ENCODE data around the gene RSRC1.
"Not testable (repeated sequence)": the region's sequence is repeated elsewhere in the genome, so short reads cannot be mapped to it uniquely, and the experiment has no call there.

The RSRC1 gene

DNA sequence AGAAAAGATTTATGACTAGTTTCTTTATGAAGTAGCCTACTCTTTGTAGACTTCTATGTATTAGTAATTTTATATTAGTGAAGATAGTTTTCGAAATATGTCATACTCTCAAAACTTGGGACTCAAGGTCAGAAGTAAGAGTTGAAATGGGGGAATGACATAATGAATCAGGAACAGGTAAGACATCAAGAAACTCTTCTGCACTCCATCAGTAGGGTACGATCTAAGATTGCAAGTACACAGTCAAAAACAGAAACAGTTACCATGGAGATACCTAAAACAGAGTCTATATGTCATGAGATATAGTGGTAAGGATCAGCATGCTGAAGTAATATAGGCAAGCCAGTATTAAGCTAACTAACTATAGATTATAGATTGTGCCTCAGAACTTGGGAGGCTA lies 274.1 kb downstream of the RSRC1 start:
- no peak for DNase-seq (ENCODE audit: low read depth, low spot score)

DNA sequence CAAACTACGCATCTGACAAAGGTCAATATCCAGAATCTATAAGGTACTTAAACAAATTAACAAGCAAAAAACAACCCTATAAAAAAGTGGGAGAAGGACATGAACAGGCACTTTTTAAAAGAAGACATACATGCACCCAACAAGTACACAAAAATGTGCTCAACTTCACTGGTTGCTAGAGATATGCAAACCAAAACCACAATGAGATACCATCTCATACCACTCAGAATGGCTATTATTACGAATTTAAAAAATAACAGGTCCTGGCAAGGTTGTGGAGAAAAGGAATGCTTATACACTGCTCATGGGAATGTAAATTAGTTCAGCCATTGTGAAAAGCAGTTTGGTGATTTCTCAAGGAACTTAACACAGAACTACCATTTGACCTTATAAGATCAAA lies 285.5 kb downstream of the RSRC1 start:
- DNase-seq (ENCODE audit: low read depth, low spot score) = peak; percentile 25

DNA sequence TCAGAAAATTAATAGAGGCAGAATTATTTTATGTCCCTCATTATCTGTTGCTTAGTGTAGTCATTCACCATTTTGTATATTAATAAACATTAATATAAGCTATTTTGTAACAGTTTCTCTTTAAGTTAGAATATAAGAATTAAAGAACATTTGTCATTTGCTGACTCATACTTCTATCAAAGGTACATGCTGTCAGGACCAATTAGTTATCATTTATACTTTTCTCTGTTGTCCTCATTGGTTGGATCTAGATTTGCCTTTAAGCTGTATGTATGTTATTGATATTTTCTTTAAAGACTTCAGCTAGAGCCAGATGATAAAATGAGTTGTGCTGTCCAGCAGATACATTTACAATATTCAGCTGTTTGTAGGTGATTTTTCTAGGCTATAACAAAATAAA lies 292.7 kb downstream of the RSRC1 start:
- DNase-seq (ENCODE audit: low read depth, low spot score) = no peak

DNA sequence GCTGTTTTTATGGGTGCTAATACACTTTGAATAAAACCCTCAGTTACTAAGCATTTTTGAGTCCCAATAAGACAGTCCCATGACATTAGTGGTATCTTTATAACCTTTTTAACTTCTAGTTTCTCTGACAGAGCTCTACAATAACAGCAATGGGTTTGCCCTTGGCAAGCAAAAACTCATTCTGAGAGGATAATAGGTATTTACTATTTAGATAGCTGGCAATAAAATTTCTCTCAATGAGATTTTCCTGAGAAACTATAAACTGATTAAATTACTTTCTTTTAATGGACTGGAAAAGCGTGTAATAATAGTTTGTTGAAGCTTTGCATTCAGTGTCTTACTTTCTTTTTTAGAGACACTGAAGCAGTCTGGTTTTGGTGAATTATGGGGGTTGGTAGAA lies 293.1 kb downstream of the RSRC1 start:
- no peak for DNase-seq (ENCODE audit: low read depth, low spot score)

DNA sequence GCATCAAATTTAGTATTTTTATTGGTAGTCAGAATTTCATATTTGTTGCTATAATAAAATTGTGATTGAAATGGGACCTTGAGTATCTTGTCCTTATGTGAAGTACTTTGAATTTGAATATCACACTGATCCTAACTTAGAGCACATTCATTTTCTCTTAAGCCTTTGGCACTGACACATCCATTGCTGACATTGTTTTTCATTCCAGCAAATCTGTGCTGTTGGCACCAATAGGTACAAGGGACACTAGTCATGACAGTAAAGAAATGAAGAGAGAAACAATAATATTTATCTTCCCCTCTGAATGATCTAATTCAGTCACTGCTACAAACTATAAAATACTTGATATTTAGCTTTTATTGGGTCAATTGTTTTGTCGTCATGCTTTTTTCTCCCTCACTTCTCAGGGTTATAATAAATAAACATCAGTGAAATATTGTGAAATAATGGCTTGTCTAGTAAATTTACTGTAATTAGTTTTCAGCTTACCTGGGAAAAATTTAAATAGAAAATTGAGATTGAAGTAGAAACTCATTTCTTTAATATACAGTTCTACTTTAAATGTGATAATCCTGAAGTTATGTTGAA lies 294.3 kb downstream of the RSRC1 start:
- DNase-seq (ENCODE audit: low read depth, low spot score) = no peak

DNA sequence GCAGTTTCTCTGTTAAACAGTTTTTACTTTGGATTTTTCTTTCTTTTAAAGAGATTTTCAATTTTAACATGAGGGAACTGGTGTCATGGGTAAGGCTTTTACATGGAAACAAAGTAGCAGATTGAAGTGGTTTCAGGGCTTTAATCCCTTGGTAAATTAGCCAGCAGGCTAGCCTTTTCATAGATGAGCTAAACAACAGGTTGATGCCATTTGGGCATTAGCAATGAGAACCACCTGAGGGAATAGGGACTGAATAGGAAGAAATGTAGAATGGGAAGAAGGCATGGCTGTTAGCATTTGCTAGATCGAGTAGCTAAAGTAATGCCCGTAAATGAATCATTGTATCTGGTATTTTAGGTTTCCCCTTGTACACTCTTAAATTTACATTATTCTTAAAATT lies 295.6 kb downstream of the RSRC1 start:
- no peak for DNase-seq (ENCODE audit: low read depth, low spot score)

DNA sequence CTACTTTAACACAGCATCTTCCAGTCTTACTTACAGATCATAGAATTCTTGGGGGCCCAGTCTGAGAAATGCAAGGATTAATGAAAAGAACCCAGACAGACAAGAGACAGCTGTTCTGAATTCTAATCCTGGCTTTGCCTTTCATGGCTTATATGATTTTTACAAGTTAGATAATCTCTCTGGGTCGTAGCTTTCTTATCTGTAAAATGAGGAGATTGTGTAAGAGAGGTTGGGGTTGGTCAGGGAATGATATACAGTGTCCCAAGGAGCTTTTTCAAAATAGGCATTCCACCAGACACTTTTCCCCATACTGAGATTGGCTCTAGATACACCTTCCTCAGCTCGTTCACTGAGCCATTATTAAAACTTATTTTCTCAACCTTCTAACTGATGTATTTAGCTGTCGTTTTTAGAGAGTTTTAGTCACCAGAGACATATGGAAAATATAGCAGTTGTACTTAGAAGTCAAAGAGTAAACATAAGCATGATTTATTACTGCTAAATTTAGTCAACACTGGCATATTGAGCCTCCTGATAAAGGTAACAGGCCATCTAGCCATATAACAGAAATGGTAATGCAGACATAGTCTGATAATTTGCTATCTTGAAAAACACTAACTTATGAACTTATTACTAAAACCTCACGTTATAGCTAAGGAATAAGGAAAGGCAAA lies 298.1 kb downstream of the RSRC1 start:
- DNase-seq (ENCODE audit: low read depth, low spot score) = no peak

DNA sequence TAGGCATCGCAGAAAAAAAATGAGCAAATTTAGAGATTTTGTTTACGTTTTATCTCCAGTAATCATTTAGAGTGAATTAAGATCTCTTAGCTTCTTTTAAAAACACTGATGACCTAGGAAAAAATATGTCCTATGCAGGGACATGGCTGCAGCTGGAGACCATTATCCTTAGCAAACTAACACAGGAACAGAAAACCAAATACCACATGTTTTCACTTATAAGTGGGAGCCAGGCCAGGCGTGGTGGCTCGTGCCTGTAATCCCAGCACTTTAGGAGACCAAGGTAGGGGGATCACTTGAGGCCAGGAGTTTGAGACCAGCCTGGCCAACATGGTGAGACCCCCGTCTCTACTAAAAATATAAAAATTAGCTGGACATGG lies 298.6 kb downstream of the RSRC1 start:
- DNase-seq (ENCODE audit: low read depth, low spot score) = not testable (repeated sequence)

DNA sequence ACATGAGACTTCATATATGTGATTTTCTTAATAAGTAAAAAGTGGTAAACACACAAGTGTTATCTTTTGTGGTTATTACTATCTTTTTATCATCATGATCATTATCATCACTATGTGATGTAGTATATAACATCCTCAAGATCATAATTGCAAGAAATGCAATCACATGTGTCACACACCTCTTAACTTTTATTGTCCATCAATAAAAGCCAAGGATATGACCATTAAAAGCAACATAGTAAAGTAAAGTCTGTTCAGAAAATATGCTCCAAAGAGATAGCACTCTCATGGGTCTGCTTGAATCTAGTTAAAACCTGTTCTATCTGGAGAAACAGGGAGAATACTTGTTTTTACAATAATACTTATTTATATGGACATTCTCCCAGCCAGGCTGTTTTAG lies 308.1 kb downstream of the RSRC1 start:
- no peak for DNase-seq (ENCODE audit: low read depth, low spot score)

DNA sequence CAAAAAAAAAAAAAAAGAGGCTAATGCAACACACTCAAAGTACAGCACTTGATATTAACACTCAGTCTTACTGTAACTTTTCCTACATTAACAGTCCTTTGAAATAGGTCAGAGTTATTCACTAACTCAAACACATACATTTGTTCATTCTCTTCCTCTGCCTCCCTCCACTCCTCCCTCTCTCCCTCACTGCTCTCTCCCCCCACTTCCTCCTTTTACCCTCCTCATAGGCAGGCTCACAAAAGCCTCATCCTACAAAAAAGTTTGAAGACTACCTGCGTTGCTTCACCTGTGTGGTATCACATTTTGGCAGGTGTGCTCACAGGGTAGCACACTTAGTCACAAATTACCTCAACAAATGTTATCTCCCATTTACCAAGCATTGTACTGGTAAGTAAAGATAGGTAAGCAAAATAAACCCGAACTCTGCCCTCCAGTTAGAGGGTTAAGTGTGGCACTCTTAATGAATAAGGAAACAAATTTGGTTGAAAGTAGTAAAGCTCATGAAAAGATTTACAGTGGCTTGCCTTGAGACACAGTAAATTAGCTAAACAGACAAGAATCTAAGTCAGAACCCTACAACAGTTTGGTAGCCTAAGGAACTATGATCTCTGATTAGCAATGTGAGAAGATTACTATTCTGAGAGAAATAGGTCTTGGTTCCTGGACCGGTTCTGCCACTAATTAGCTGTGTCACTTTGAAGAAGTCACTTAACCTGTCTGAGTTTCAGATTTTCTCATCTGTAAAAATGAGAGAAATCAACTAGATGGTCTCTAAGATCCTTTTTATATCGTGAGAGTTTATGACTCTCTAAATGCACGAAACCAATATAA lies 310.1 kb downstream of the RSRC1 start:
- no peak for DNase-seq (ENCODE audit: low read depth, low spot score)

DNA sequence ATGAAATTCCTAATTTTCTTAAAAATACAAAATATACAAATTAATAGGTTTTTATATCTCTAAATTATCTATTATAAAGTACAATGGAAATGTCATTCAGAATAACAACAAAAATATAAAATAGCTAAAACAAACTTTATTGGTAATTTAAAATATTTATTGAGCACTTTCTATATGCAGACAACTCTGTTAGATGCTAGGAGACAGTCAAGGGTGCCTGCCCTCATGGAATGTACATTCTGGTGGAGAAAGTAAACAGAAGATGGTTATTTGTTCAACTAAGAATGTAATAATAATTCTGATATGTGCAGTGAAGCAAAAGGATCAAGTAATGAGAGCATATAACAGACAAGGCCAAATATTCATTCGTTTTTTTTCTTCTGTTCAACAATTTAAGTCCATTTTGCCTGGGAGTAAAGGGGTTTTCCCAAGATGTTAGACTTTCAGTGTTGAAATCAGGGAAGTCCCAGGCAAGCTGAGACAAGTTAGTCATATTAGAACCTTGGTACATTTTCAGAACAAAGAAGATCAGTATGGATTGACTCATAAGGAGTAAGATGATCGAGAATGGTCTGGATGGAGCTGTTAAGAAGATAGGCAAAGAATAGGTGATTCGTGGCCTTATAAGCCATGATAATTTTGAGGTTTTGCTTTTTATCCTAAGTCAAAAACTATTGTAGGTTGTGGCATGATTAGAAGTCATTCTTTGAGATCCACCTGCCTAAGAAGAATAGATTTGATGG lies 310.9 kb downstream of the RSRC1 start:
- peak; percentile 35 for DNase-seq (ENCODE audit: low read depth, low spot score)

DNA sequence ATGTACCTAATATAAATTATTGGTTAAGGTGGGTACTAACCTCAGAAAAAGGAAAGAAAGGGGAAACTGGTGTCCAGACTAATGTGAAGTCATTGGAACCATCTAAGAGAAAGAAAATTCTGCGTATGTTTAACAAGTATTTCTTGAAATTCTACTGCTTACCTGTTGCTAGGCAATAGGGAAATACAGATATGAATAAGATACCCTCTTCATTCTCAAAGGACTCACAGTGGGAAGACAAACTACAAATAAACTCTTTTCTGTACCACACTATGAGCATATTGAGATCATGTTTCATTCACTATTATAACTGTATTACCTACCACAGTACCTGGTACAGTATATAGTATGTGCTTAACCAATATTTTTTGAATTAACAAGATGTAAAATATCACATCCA lies 320.6 kb downstream of the RSRC1 start:
- no peak for DNase-seq (ENCODE audit: low read depth, low spot score)

DNA sequence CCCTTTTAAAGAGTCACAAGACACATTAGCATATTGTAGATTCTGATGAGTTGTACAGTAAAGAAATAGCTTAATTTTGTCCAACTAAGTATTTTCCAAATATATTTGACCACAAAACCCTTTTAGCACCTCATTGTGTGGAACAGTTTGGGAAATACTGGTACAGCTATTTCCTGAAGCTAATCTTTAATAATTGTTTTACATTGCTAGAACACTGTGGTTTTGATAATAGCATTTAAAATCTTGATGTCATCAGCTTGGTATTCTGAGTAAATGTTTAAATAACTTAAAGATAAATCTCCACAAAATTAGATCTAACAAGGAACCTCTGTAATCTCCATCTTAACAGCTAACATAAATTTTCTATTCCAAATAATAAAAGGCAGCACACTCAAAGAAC lies 321.1 kb downstream of the RSRC1 start:
- peak; percentile 2 for DNase-seq (ENCODE audit: low read depth, low spot score)

DNA sequence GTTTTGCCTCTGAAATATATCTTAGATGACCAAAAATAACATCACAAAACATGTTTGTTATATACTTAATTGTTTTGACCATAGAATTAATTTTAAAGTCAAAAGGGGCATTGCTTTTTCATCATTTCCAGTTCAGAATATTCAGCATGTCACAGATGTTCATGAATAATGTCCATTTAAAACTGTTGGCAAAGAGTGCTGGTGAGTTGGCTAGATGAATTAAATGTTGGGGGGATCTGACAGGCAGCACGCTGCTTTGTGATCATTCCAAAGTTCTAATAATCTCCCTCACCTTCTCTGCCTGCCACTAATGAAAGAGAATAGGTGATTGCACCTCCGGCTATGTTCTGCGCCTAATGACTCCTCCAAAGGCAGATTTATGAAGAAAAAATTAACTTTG lies 321.9 kb downstream of the RSRC1 start:
- no peak for DNase-seq (ENCODE audit: low read depth, low spot score)

DNA sequence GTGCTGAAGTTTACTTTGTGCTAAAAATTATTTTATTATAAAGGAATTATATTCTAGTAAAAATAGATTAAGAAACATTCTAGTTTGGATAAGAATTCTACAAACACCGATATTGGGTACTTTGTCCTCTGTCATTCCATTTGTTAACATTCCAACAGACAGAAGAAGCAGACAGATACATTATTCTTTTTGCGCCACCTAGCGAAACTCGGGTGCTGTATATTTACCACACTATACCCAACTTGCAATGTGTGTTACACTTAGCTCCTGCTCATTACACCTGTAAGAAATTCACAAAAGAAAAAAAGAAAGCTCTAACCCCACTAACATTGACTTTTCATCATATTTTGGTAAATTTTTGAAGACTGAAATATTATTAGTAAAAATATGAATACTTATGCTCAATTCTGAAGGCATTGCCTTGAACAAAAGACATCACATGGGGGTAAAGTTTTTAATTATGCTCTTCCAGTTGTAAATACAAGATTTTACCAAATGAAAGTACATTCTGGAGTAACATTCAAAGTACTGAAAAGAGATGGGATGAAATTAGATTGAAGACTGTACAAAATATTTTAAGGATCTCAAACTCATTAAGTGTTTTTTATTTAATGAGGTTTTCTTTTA lies 324.6 kb downstream of the RSRC1 start:
- DNase-seq (ENCODE audit: low read depth, low spot score) = peak; percentile 79

DNA sequence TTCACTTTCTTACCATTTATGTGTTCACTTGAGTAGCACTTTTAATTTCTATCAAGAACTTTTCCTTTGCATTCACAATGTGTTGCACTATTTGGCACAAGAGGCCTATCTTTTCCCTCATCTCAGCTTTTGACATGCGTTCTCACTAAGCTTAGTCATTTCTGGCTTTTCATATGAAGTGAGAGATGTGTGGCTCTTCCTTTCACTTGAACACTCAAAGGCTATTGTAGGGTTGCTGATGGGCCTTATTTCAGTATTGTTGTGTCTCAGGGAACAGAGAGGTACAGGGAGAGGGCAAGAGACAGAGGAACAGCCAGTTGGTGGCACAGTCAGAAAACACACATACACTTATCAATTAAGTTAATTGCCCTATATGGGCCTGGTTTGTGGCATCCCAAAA lies 333.7 kb downstream of the RSRC1 start:
- no peak for DNase-seq (ENCODE audit: low read depth, low spot score)

DNA sequence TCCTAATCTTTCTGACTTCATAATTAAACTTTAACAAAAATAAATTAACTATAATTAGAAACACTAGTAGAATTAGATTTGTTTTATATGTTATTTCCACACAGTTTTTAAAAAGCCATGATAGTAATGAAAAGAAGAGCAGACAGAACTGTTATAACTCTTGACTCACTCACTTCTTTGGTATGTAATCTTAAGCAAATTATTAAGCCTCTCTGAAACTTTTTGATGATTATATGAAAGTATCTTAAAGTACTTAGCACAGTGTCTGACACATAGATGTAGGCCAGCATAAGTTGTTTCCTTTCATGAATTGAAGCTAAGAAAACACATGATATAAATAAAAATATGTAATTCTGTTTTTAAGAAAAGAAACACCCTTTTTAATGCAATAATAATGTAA lies 337.5 kb downstream of the RSRC1 start:
- no peak for DNase-seq (ENCODE audit: low read depth, low spot score)

DNA sequence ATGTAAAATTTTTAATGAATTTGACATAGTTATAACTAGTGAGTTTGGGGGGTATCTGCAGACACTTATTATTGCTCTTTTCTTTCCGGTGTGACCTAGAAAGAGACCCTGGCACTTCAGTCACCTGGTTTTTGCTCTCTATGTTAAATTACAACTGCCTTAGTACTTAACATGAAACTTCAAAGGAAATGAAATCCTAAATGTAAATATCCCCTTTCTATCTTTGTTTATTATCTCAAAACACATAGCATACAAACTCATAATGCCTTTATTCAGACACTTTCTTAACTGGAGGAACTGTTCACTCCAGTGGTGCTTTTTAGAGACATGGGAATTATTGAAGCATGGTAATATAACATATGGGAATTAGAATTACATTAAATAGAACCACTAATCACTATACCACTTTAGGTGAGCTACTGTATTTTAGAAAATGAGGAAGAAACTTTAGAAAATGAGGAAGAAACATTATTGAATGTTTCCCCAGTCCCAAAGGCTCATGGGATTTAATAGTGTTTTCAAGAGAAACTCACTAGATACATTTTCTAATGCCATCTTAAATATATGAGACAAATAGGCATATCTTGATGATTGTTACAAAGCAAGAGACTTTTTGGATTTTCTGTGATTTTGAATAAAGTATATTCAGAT lies 341.6 kb downstream of the RSRC1 start:
- no peak for DNase-seq (ENCODE audit: low read depth, low spot score)

DNA sequence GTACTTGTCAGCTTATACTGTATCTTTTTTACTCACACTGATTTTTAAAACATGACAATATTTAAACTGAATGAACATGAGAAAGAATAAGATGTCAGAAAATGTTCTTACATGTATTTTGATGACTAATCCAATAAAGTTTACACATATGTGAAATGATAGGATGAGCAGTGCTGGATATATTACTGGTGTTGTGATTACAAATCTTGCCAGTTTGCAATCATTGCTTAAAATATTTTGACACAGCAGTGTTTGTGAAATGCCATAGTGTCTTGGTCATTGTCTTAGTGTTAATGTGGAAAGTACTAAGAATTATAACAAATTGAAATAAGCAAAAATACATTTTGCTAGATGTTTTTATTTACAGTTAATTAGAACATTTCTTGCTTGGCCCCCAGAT lies 342.4 kb downstream of the RSRC1 start:
- no peak for DNase-seq (ENCODE audit: low read depth, low spot score)

DNA sequence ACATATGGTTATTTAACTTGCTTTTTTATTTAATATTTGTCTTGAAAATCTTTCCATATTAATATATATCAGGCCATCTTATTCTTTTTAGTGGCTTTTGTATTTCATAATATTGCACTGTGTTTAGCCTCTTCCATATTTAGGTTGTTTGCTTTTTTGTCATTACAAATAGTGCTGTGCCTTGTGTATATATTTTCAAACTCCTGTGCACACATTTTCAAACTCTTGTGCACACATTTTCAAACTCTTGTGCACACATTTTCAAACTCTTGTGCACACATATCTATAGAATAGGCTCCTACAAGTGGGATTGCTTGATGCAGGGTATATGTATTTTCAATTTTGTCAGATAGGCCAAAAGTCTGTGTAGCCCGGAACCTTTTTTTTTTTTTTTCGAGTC lies 343.1 kb downstream of the RSRC1 start:
- DNase-seq (ENCODE audit: low read depth, low spot score) = no peak

DNA sequence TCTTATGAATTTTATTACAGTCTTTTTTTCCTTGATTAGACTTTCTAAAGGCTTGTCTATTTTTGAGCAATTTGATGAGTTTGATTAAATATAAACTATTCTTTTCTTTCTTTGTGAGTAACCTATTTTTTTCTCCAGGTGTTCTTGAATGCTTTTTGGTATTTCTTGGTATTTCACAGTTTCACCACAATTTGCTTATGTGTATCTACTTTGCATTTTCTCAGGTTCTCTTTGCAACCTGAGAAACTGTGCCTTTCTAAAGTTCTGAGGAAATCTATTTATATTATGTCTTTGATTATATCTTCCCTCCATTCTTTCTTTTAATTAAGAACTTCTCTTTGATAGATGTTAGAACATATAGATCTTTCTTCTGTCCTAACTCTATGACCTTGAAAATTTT lies 344.0 kb downstream of the RSRC1 start:
- no peak for DNase-seq (ENCODE audit: low read depth, low spot score)

Data from astrocyte of the hippocampus (primary cell).